WTC11 (cell line): ENCODE results near the gene COL4A2.

Source experiments
- AFF4 ChIP-seq: sonication (generic); formaldehyde crosslinking; IDR thresholded peaks from 2 replicates; pipeline ENCODE4 v1.8.1; 2023; ENCODE audit warnings: mild to moderate bottlenecking, missing genetic modification reagents, borderline replicate concordance
- ATF2 ChIP-seq: sonication (generic); formaldehyde crosslinking; IDR thresholded peaks from 2 replicates; pipeline ENCODE4 v1.8.1; 2022; ENCODE audit warnings: low read depth, missing genetic modification reagents, borderline replicate concordance
- ATF6 ChIP-seq: sonication (generic); formaldehyde crosslinking; IDR thresholded peaks from 2 replicates; pipeline ENCODE4 v1.8.1; 2023; ENCODE audit warnings: mild to moderate bottlenecking, missing genetic modification reagents
- CBFB ChIP-seq: sonication (generic); formaldehyde crosslinking; IDR thresholded peaks from 2 replicates; pipeline ENCODE4 v1.8.1; 2022; ENCODE audit warnings: mild to moderate bottlenecking, low read depth, missing genetic modification reagents
- ELF4 ChIP-seq: sonication (generic); formaldehyde crosslinking; IDR thresholded peaks from 2 replicates; pipeline ENCODE4 v1.8.1; 2022; ENCODE audit warnings: low read depth, mild to moderate bottlenecking, moderate library complexity, missing genetic modification reagents
- MXD4 ChIP-seq: fragments of 250-450 bp; sonication (Bioruptor Pico); IDR thresholded peaks from 2 replicates; pipeline ENCODE4 v1.8.0; 2021; ENCODE audit warnings: mild to moderate bottlenecking, moderate library complexity, borderline replicate concordance
- NR3C1 ChIP-seq: sonication (generic); formaldehyde crosslinking; conservative IDR thresholded peaks from 2 replicates; pipeline ENCODE4 v1.8.1; 2023; ENCODE audit warnings: low read depth, mild to moderate bottlenecking, missing genetic modification reagents
- RELA ChIP-seq: sonication (generic); formaldehyde crosslinking; IDR thresholded peaks from 2 replicates; pipeline ENCODE4 v1.8.1; 2022; ENCODE audit warnings: missing genetic modification reagents, mild to moderate bottlenecking, borderline replicate concordance
- SMAD3 ChIP-seq: sonication (generic); formaldehyde crosslinking; IDR thresholded peaks from 2 replicates; pipeline ENCODE4 v1.8.0; 2022; ENCODE audit warnings: missing genetic modification reagents, mild to moderate bottlenecking, borderline replicate concordance
- SP1 ChIP-seq: sonication (generic); formaldehyde crosslinking; conservative IDR thresholded peaks from 2 replicates; pipeline ENCODE4 v1.8.1; 2022; ENCODE audit warnings: missing genetic modification reagents
- USF2 ChIP-seq: sonication (generic); formaldehyde crosslinking; IDR thresholded peaks from 2 replicates; pipeline ENCODE4 v1.8.1; 2023; ENCODE audit warnings: mild to moderate bottlenecking, missing genetic modification reagents, moderate library complexity
- TF ChIP-seq, protein P1 (sequence below): fragments of 200-600 bp; IDR thresholded peaks from 2 replicates; pipeline ENCODE4 v1.8.0; 2022; ENCODE audit warnings: antibody characterized with exemption
- TF ChIP-seq, protein P2 (sequence below): sonication (generic); formaldehyde crosslinking; IDR thresholded peaks from 2 replicates; pipeline ENCODE4 v1.8.1; 2022; ENCODE audit warnings: missing genetic modification reagents, borderline replicate concordance

- no peak for TF ChIP-seq SP1 (CRISPR knock-in tag)
- no peak for TF ChIP-seq ATF2 (CRISPR knock-in tag)
- TF ChIP-seq, protein P1, sequence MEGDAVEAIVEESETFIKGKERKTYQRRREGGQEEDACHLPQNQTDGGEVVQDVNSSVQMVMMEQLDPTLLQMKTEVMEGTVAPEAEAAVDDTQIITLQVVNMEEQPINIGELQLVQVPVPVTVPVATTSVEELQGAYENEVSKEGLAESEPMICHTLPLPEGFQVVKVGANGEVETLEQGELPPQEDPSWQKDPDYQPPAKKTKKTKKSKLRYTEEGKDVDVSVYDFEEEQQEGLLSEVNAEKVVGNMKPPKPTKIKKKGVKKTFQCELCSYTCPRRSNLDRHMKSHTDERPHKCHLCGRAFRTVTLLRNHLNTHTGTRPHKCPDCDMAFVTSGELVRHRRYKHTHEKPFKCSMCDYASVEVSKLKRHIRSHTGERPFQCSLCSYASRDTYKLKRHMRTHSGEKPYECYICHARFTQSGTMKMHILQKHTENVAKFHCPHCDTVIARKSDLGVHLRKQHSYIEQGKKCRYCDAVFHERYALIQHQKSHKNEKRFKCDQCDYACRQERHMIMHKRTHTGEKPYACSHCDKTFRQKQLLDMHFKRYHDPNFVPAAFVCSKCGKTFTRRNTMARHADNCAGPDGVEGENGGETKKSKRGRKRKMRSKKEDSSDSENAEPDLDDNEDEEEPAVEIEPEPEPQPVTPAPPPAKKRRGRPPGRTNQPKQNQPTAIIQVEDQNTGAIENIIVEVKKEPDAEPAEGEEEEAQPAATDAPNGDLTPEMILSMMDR = no peak
- TF ChIP-seq ELF4 (CRISPR knock-in tag) = no peak
- no peak for TF ChIP-seq NR3C1
- TF ChIP-seq ATF6 (CRISPR knock-in tag) = no peak
- no peak for TF ChIP-seq MXD4
- no peak for TF ChIP-seq USF2 (CRISPR knock-in tag)
- no peak for TF ChIP-seq CBFB (CRISPR knock-in tag)
- no peak for TF ChIP-seq AFF4
- TF ChIP-seq SMAD3 (CRISPR knock-in tag) = no peak
- TF ChIP-seq, protein P2, sequence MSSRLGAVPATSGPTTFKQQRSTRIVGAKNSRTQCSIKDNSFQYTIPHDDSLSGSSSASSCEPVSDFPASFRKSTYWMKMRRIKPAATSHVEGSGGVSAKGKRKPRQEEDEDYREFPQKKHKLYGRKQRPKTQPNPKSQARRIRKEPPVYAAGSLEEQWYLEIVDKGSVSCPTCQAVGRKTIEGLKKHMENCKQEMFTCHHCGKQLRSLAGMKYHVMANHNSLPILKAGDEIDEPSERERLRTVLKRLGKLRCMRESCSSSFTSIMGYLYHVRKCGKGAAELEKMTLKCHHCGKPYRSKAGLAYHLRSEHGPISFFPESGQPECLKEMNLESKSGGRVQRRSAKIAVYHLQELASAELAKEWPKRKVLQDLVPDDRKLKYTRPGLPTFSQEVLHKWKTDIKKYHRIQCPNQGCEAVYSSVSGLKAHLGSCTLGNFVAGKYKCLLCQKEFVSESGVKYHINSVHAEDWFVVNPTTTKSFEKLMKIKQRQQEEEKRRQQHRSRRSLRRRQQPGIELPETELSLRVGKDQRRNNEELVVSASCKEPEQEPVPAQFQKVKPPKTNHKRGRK (CRISPR knock-in tag) = no peak
- TF ChIP-seq RELA = no peak
These were observed 239.8 kb downstream of the COL4A2 start for GRCh38 chr13:110546926-110547325.
